ENCODE data around the gene YTHDF2.
"Not testable (repeated sequence)": the region's sequence is repeated elsewhere in the genome, so short reads cannot be mapped to it uniquely, and the experiment has no call there.

YTHDF2 gene

DNA sequence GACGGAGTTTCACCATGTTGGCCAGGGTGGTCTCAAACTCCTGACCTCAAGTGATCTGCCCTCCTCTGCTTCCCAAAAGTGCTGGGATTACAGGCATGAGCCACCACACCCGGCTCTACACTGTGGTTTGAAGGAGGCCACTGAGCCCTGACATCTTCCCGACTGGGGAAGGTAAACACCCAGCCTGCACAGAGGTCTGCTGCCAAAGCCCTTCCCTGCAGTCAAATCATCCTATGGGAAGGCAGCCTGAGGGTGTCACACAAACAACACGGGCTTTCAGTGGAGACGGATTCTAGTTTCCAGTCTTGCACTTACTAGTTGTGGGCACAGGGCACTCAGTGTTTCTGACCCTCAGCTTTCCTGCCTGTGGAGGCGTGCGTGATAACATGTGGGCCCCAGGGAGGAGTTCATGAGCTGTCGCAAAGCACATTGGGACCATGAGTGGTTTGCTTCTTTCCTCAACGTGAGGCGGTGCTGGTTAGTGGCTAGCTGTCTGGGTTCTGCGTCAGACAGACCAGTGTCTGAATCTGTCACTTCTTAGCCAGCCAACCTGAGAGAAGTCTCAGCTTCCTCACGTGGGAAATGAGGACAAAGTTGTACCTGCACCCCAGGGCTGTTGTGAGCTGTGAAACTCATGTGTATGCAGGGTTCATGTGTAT, 53.8 kb downstream of the YTHDF2 start:
- H3K4me1 ChIP-seq (ENCODE audit: control insufficient read depth, insufficient read depth, low read length), result no peaks in the 10 kb centered on the region
- no peaks in the 10 kb centered on the region for H3K9me3 ChIP-seq (ENCODE audit: control insufficient read depth, low read length)
- H3K27me3 ChIP-seq (ENCODE audit: control insufficient read depth, insufficient read depth, low read length), result no peaks in the 10 kb centered on the region
- no peaks in the 10 kb centered on the region for H3K36me3 ChIP-seq (ENCODE audit: control insufficient read depth, insufficient read depth, low read length)
- H3K9ac ChIP-seq (ENCODE audit: low read length), result no peak overlapping the region
- no peak overlapping the region for H3K4me3 ChIP-seq (ENCODE audit: low read length)

DNA sequence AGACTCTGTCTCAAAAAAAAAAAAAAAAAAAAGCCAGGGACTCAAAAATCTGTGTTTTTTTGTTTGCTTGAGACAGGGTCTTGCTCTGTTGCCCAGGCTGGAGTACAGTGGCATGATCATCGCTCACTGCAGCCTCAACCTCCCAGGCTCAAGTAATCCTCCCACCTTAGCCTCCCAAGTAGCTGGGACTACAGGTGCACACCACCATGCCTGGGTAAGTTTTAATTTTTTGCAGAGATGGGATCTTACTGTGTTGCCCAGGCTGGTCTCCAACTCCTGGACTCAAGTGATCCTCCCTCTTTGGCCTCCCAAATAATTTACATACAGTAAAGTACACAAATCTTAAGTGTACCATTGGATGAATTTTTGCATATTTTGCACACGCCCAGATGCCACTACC, 55.2 kb downstream of the YTHDF2 start:
- H3K4me3 ChIP-seq (ENCODE audit: low read length); H3K9me3 ChIP-seq (ENCODE audit: control insufficient read depth, low read length); H3K4me1 ChIP-seq (ENCODE audit: control insufficient read depth, insufficient read depth, low read length); H3K36me3 ChIP-seq (ENCODE audit: control insufficient read depth, insufficient read depth, low read length); H3K27me3 ChIP-seq (ENCODE audit: control insufficient read depth, insufficient read depth, low read length); H3K9ac ChIP-seq (ENCODE audit: low read length): not testable (repeated sequence)

DNA sequence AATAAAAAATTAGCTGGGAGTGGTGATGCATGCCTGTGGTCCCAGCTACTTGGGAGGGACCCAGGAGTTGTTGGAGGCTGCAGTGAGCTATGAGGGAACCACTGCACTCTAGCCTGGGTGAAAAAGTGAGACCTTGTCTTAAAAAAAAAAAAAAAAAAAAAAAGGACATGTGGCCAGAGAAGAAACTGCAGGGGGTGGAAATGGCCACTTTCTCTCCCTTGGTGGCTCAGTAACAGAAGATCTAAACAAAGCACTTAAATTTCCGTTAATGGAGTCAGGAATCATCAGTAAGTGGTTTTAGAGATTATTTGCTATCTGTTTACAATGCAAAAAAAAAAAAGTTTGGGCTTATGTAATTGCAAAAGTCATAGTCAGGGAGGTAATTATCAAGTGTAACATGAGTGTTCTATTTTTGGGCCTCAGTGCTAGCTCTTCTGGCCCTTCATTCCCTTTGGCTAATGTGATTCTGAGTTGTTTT, 55.9 kb downstream of the YTHDF2 start:
- no peak overlapping the region for H3K4me3 ChIP-seq (ENCODE audit: low read length)
- H3K9ac ChIP-seq (ENCODE audit: low read length), result no peak overlapping the region
- no peaks in the 10 kb centered on the region for H3K27me3 ChIP-seq (ENCODE audit: control insufficient read depth, insufficient read depth, low read length)
- H3K36me3 ChIP-seq (ENCODE audit: control insufficient read depth, insufficient read depth, low read length), result no peaks in the 10 kb centered on the region
- no peaks in the 10 kb centered on the region for H3K9me3 ChIP-seq (ENCODE audit: control insufficient read depth, low read length)
- H3K4me1 ChIP-seq (ENCODE audit: control insufficient read depth, insufficient read depth, low read length), result no peaks in the 10 kb centered on the region

DNA sequence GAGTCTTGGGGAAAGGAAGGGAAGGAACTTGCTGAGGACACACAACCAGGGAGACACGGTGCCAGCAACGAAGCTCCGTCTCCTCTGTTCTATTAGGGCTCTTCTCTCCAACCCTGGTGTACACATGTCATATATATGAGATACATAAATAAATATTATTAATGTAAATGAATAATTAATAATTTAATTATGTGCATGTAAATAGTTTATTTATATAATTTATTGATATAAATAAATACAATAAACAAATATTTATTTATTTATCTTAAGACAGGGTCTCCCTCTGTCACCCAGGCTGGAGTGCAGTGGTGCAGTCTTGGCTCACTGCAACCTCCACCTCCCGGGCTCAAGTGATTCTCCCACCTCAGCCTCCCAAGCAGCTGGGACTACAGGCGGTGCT, 57.8 kb downstream of the YTHDF2 start:
- H3K9ac ChIP-seq (ENCODE audit: low read length); H3K4me1 ChIP-seq (ENCODE audit: control insufficient read depth, insufficient read depth, low read length); H3K36me3 ChIP-seq (ENCODE audit: control insufficient read depth, insufficient read depth, low read length); H3K4me3 ChIP-seq (ENCODE audit: low read length); H3K27me3 ChIP-seq (ENCODE audit: control insufficient read depth, insufficient read depth, low read length); H3K9me3 ChIP-seq (ENCODE audit: control insufficient read depth, low read length): not testable (repeated sequence)

DNA sequence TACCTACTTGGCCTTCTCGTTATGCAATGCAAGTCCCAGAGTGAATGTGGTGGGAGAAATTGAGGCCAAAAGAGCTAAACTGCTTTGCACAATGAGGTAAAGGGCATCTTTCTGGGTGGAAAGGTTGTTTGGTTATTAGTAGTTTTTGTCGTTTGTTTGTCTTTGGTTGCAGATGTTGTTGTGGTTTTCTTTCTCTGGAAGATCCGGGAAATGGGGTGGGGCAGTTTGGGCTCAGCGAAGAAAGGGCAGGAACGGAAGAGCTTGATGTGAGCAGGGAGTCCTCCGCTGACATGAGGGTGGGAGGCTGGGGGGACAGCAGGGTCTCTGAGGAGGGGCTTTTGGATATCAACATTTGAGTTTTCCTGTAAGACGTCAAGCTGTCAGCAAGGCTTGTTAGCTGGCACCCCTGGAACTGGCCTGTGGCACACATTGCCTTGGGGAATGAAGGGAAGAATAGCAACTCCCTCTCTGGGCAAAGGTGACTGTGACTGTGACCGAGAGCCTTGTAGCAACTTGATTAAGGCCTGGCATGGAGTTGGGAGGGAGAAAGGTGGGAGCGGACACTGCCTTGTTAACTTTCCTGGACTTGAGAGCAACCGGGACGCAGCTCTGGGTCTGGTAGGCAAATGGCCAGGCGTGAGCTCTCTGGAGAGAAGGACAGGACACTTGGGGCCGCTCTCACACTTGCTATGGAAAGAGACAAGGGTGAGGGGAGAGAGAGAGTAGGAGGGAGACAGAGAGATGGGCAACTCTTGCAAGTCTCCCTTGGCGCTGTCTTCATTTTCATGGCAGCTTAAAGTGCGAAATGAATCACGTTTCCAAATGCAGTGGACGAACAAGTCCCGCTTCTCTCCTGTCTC, 59.8 kb downstream of the YTHDF2 start:
- no peaks in the 10 kb centered on the region for H3K4me1 ChIP-seq (ENCODE audit: control insufficient read depth, insufficient read depth, low read length)
- no peak overlapping the region for H3K4me3 ChIP-seq (ENCODE audit: low read length)
- no peaks in the 10 kb centered on the region for H3K36me3 ChIP-seq (ENCODE audit: control insufficient read depth, insufficient read depth, low read length)
- H3K9ac ChIP-seq (ENCODE audit: low read length), result no peak overlapping the region
- H3K27me3 ChIP-seq (ENCODE audit: control insufficient read depth, insufficient read depth, low read length), result no peaks in the 10 kb centered on the region
- H3K9me3 ChIP-seq (ENCODE audit: control insufficient read depth, low read length), result no peaks in the 10 kb centered on the region

DNA sequence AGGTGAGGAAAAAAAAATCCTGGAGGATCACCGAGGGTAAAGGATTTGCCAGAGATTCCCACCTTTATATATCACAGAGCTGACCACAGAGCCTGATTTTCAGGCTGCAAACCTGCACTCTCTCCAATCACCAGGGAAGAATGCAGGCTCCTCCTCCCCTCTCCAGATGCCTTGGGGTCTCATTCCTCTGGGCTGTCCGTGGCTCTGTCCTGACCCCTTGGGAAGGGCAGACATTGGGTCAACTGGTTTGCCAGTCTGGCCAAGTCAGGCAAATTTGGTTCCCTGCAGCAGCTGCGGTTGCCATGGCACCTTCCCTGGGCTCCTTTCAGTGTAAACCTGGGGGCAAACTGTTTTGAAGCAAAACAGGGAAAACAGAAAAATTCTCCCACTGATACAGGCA, 63.6 kb downstream of the YTHDF2 start:
- Histone ChIP-seq H3K4me1 (ENCODE audit: control insufficient read depth, insufficient read depth, low read length) (no peaks in the 10 kb centered on the region), H3K9ac (ENCODE audit: low read length) (no peak overlapping the region), H3K27me3 (ENCODE audit: control insufficient read depth, insufficient read depth, low read length) (no peaks in the 10 kb centered on the region)

DNA sequence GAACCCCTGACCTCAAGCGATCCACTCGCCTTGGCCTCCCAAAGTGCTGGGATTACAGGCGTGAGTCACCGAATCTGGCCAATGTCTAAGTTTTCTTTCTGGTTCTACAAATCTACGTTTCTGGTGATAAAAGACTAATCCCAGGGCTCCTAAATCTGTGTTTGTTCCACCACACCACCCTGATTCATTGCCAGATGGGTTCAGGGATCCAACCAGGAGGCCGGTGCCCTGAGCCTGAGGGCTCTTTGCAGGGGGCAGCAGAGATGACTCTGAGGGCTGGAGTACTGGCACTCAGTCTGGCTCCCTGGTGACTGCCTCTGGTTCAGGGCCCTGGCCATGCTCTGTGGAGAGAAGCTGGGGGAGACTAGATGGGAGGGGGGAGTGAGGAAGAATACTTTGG, 64.7 kb downstream of the YTHDF2 start:
- H3K4me3 ChIP-seq (ENCODE audit: low read length), result no peak overlapping the region
- H3K9ac ChIP-seq (ENCODE audit: low read length), result no peak overlapping the region
- H3K27me3 ChIP-seq (ENCODE audit: control insufficient read depth, insufficient read depth, low read length), result no peaks in the 10 kb centered on the region
- H3K4me1 ChIP-seq (ENCODE audit: control insufficient read depth, insufficient read depth, low read length), result no peaks in the 10 kb centered on the region
- no peaks in the 10 kb centered on the region for H3K9me3 ChIP-seq (ENCODE audit: control insufficient read depth, low read length)
- no peaks in the 10 kb centered on the region for H3K36me3 ChIP-seq (ENCODE audit: control insufficient read depth, insufficient read depth, low read length)

More for the DNA sequence above, 63.6 kb downstream of the YTHDF2 start:
- H3K36me3 ChIP-seq (ENCODE audit: control insufficient read depth, insufficient read depth, low read length), result no peaks in the 10 kb centered on the region
- no peak overlapping the region for H3K4me3 ChIP-seq (ENCODE audit: low read length)
- H3K9me3 ChIP-seq (ENCODE audit: control insufficient read depth, low read length), result no peaks in the 10 kb centered on the region

DNA sequence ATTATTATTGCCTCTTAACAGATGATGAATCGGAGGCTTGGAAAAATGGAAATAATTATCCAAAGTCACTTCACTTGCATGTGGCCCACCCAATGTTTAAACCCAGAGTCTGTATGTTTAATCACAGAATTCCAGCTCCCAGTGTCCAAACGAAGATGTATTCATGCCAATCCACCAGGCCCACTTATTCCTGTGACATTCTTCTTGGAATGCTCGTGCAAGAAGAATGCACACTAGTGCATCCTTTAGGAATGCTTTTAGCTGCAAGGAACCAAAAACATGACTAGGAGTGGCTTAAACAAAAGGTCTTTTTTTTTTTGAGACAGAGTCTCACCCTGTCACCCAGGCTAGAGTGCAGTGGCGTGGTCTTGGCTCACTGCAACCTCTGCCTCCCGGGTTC, 66.3 kb downstream of the YTHDF2 start:
- Histone ChIP-seq H3K4me3 (ENCODE audit: low read length) (no peak overlapping the region), H3K9me3 (ENCODE audit: control insufficient read depth, low read length) (no peaks in the 10 kb centered on the region), H3K36me3 (ENCODE audit: control insufficient read depth, insufficient read depth, low read length) (no peaks in the 10 kb centered on the region), H3K27me3 (ENCODE audit: control insufficient read depth, insufficient read depth, low read length) (no peaks in the 10 kb centered on the region), H3K4me1 (ENCODE audit: control insufficient read depth, insufficient read depth, low read length) (no peaks in the 10 kb centered on the region), H3K9ac (ENCODE audit: low read length) (no peak overlapping the region)

DNA sequence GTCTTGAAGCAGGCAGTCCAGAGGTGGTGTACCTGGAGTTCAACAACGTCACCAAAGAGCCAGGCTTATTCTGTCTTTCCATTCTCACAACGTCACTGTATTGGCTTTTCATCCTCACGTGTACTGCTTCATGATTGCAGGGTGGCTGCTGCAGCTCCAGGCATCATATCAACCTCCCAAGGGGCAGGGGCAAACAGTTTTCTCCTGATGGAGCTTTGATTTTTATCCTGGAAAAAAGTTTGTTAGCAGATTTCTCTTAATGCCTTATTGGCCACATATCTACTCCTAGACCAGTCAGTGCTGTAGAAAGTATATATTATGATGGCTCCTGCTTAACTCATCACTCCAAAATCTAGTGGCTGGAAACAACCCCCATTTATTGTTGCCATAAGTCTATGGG, 66.9 kb downstream of the YTHDF2 start:
- Histone ChIP-seq H3K36me3 (ENCODE audit: control insufficient read depth, insufficient read depth, low read length) (no peaks in the 10 kb centered on the region), H3K27me3 (ENCODE audit: control insufficient read depth, insufficient read depth, low read length) (no peaks in the 10 kb centered on the region), H3K9me3 (ENCODE audit: control insufficient read depth, low read length) (no peaks in the 10 kb centered on the region), H3K4me1 (ENCODE audit: control insufficient read depth, insufficient read depth, low read length) (no peaks in the 10 kb centered on the region), H3K9ac (ENCODE audit: low read length) (no peak overlapping the region), H3K4me3 (ENCODE audit: low read length) (no peak overlapping the region)

DNA sequence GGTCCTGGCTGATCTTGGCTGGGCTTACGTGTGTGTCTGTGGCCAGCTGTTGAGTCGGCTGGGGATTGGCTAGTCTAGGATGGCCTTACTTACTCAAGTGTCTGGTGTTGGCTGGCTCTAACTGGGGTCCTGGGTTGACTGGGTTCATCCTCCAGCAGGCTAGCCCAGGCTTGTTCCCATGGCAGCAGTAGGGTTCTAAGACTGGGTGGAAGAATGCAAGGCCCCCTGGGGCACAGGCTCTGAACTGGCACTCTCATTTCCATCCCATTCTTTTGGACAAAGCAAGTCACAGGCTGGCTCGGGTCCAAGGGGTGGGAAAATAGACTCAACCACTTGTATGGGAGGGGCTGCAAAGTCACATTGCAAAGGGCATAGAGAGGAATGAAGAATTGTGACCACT, 67.3 kb downstream of the YTHDF2 start:
- H3K36me3 ChIP-seq (ENCODE audit: control insufficient read depth, insufficient read depth, low read length), result no peaks in the 10 kb centered on the region
- H3K4me3 ChIP-seq (ENCODE audit: low read length), result no peak overlapping the region
- no peaks in the 10 kb centered on the region for H3K4me1 ChIP-seq (ENCODE audit: control insufficient read depth, insufficient read depth, low read length)
- H3K9me3 ChIP-seq (ENCODE audit: control insufficient read depth, low read length), result no peaks in the 10 kb centered on the region
- H3K9ac ChIP-seq (ENCODE audit: low read length), result no peak overlapping the region
- no peaks in the 10 kb centered on the region for H3K27me3 ChIP-seq (ENCODE audit: control insufficient read depth, insufficient read depth, low read length)

DNA sequence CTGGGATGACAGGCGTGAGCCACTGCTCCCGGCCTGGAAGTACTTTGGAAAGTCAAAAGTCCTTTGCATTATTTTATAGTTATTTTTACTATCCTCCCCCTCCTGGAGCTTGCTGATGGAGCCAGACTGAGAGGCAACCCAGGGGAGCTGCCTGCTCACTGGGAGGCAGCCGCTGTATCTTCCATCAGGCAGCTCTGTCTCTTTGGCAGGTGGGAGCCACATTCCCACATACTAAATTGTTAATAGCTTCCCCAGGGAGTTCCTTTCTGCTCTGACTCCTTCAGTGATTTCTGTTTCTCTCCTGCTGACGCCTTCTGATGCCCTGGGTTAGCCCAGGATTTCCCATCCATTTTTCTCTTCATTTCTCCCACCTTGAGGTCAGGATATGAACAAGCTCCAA, 70.3 kb downstream of the YTHDF2 start:
- peaks cover 22% of the 10 kb centered on the region for H3K27me3 ChIP-seq (ENCODE audit: control insufficient read depth, insufficient read depth, low read length)
- H3K9ac ChIP-seq (ENCODE audit: low read length), result no peak overlapping the region
- H3K4me3 ChIP-seq (ENCODE audit: low read length), result no peak overlapping the region
- no peaks in the 10 kb centered on the region for H3K36me3 ChIP-seq (ENCODE audit: control insufficient read depth, insufficient read depth, low read length)
- H3K9me3 ChIP-seq (ENCODE audit: control insufficient read depth, low read length), result no peaks in the 10 kb centered on the region
- H3K4me1 ChIP-seq (ENCODE audit: control insufficient read depth, insufficient read depth, low read length), result no peaks in the 10 kb centered on the region

DNA sequence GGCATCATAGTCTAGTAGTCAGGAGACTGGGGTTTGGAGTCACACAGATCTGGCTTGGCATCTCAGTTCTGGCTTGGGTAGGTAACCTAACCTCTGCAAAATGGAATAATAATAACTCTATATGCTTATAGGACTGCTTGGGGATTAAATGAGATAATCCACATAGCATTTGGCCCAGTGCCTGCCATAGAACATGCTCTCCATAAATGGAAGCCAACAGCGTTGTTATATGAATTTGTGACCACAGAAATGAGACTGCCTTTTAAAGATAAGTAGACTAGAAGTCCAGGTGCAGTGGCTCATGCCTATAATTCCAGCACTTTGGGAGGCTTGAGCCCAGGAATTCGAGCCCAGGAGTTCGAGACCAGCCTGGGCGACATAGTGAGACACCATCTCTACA, 71.2 kb downstream of the YTHDF2 start:
- no peak overlapping the region for H3K4me3 ChIP-seq (ENCODE audit: low read length)
- H3K9me3 ChIP-seq (ENCODE audit: control insufficient read depth, low read length), result no peaks in the 10 kb centered on the region
- H3K36me3 ChIP-seq (ENCODE audit: control insufficient read depth, insufficient read depth, low read length), result no peaks in the 10 kb centered on the region
- no peak overlapping the region for H3K9ac ChIP-seq (ENCODE audit: low read length)
- H3K27me3 ChIP-seq (ENCODE audit: control insufficient read depth, insufficient read depth, low read length), result peaks cover 30% of the 10 kb centered on the region
- no peaks in the 10 kb centered on the region for H3K4me1 ChIP-seq (ENCODE audit: control insufficient read depth, insufficient read depth, low read length)

Data from mucosa of stomach (tissue), 1 donor.